22Rv1 (cell line): ENCODE results near the gene ATP2C2.

Source experiments
- H3K27ac ChIP-seq: fragments of 450-650 bp; 2 replicates; pipeline ENCODE4 v1.5.1; 2017
- CTCF ChIP-seq: fragments of 450-650 bp; IDR thresholded peaks from 2 replicates; pipeline ENCODE4 v1.5.1; 2017; ENCODE audit warnings: mild to moderate bottlenecking
- ZFX ChIP-seq: fragments of 450-650 bp; IDR thresholded peaks from 2 replicates; pipeline ENCODE4 v1.6.1; 2017; ENCODE audit warnings: antibody characterized with exemption, borderline replicate concordance

The ATP2C2 gene

GRCh38 chr16:84458606-84459532 is 90.5 kb downstream of the ATP2C2 start:
- TF ChIP-seq ZFX (no peak), CTCF (no peak)
- H3K27ac ChIP-seq = no peak overlapping the region

- no peak for TF ChIP-seq ZFX
- TF ChIP-seq CTCF = no peak
- H3K27ac ChIP-seq = no peak overlapping the region
Measured at GRCh38 chr16:84459533-84459894, 91.2 kb downstream of the ATP2C2 start.

GRCh38 chr16:84459941-84460405 is 91.6 kb downstream of the ATP2C2 start:
- no peak for TF ChIP-seq ZFX
- no peak for TF ChIP-seq CTCF
- no peak overlapping the region for H3K27ac ChIP-seq

- H3K27ac ChIP-seq = no peak overlapping the region
- TF ChIP-seq ZFX (no peak), CTCF (no peak)
Measured at GRCh38 chr16:84460406-84461028, 92.2 kb downstream of the ATP2C2 start.

GRCh38 chr16:84461029-84461412 is 92.7 kb downstream of the ATP2C2 start:
- TF ChIP-seq CTCF (no peak), ZFX (no peak)
- H3K27ac ChIP-seq = no peak overlapping the region

- no peak overlapping the region for H3K27ac ChIP-seq
- TF ChIP-seq ZFX = no peak
- TF ChIP-seq CTCF = no peak
Measured at GRCh38 chr16:84461413-84462295, 93.3 kb downstream of the ATP2C2 start.
